M059J (cell line): ENCODE data around the gene RBM33. TPM values are rescaled to one million over a fixed set of nuclear protein-coding genes. Genes with fewer than 3 reads are reported as not detected.
"Not testable (repeated sequence)": the region's sequence is repeated elsewhere in the genome, so short reads cannot be mapped to it uniquely, and the experiment has no call there.

Experiments used
- DNase-seq: peaks from one replicate; pipeline ENCODE4 v3.0.0-alpha.2; 2012; ENCODE audit warnings: low read depth
- total RNA-seq: library from RNA; depleted of rRNA; stranded (reverse); fragments of >200 nt; shearing (Covaris generic); gene quantifications from 2 replicates; pipeline ENCODE4 v1.2.3, GENCODE V29; 2014; rRNA removed

The RBM33 gene
- 8.3 and 15.5 TPM in 2 replicates for total RNA-seq

- peak; percentile 79 for DNase-seq
Observed at GRCh38 chr7:155644178-155644970, at the start of gene RBM33. Gene RBM33 (plus strand): TSS chr7:155644661. CDS start chr7:155644877, 216 bp downstream.

- DNase-seq = no peak
Observed at GRCh38 chr7:155594961-155595366, 49.5 kb upstream of the RBM33 start.

- DNase-seq = no peak
Observed at GRCh38 chr7:155597753-155598140, 46.7 kb upstream of the RBM33 start.

- DNase-seq = peak; percentile 63
Observed at GRCh38 chr7:155598810-155599210, 45.7 kb upstream of the RBM33 start.

- no peak for DNase-seq
Observed at GRCh38 chr7:155602156-155602555, 42.3 kb upstream of the RBM33 start.

GRCh38 chr7:155602750-155603149 is 41.7 kb upstream of the RBM33 start:
- DNase-seq = no peak

- no peak for DNase-seq
Observed at GRCh38 chr7:155603205-155603857, 41.1 kb upstream of the RBM33 start.

GRCh38 chr7:155603858-155604503 is 40.5 kb upstream of the RBM33 start:
- no peak for DNase-seq

GRCh38 chr7:155604504-155604997 is 39.9 kb upstream of the RBM33 start:
- DNase-seq = no peak

- DNase-seq = no peak
Observed at GRCh38 chr7:155609185-155609584, 35.3 kb upstream of the RBM33 start.

GRCh38 chr7:155610633-155611193 is 33.7 kb upstream of the RBM33 start:
- no peak for DNase-seq

- DNase-seq = no peak
Observed at GRCh38 chr7:155611808-155612447, 32.5 kb upstream of the RBM33 start.

GRCh38 chr7:155612658-155613057 is 31.8 kb upstream of the RBM33 start:
- no peak for DNase-seq

- DNase-seq = not testable (repeated sequence)
Observed at GRCh38 chr7:155615085-155615484, 29.4 kb upstream of the RBM33 start.

GRCh38 chr7:155618708-155619633 is 25.5 kb upstream of the RBM33 start:
- DNase-seq = peak; percentile 74

GRCh38 chr7:155619634-155620271 is 24.7 kb upstream of the RBM33 start:
- DNase-seq = no peak

- no peak for DNase-seq
Observed at GRCh38 chr7:155620497-155620896, 24.0 kb upstream of the RBM33 start.

- DNase-seq = no peak
Observed at GRCh38 chr7:155621418-155621980, 23.0 kb upstream of the RBM33 start.

- no peak for DNase-seq
Observed at GRCh38 chr7:155624412-155624811, 20.0 kb upstream of the RBM33 start.

GRCh38 chr7:155625557-155625956 is 18.9 kb upstream of the RBM33 start:
- no peak for DNase-seq
